Eye (tissue), 1 donor: ENCODE data around the gene ALDH8A1.

ENCODE experiments used
- DNase-seq: peaks from one replicate; pipeline ENCODE4 v3.0.0-alpha.2; 2015

ALDH8A1 gene

GRCh38 chr6:134950482-134950881, 581 bp upstream of the ALDH8A1 start:
- no peak for DNase-seq

DNA sequence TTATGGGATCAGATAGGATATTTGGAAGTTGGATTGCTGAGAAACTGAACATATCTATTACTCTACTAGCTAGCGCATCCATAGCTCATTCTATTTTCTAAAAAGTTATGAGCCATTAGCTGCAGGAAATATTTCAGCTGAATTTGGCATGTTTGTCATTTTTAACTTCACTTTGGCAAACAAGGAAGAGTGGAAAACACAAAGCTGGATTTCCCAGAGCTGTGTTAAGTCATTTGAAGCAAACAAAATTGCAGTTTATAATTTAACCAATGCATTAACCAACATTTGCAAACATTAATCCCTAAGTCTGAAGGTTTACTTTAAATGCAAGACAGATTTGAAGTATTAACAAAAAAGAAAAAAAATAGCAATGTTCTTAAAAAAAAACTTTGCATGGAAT, 1.2 kb downstream of the ALDH8A1 start:
- DNase-seq = no peak

DNA sequence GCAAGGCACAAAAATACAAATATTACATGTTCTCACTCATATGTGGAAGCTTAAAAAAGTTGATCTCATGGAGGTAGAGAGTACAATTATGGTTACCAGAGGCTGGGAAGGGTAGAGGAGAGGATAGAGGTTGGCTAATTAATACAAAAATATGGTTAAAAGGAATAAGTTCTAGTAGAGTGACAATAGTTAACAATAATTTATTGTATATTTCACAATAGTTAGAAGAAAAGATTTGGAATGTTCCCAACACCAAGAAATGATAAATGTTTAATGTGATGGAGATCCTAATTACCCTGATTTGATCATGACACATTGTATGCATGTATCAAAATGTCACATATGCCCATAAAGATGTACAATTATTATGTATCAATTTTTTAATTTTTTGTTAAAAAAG, 1.8 kb downstream of the ALDH8A1 start:
- DNase-seq = no peak

GRCh38 chr6:134945045-134945444, 4.9 kb downstream of the ALDH8A1 start:
- DNase-seq = no peak

- DNase-seq = no peak
These were observed 6.3 kb downstream of the ALDH8A1 start for GRCh38 chr6:134943522-134944111.

- no peak for DNase-seq
These were observed 11.0 kb downstream of the ALDH8A1 start for GRCh38 chr6:134938896-134939295.

- no peak for DNase-seq
These were observed 12.5 kb downstream of the ALDH8A1 start for GRCh38 chr6:134937426-134937825.

DNA sequence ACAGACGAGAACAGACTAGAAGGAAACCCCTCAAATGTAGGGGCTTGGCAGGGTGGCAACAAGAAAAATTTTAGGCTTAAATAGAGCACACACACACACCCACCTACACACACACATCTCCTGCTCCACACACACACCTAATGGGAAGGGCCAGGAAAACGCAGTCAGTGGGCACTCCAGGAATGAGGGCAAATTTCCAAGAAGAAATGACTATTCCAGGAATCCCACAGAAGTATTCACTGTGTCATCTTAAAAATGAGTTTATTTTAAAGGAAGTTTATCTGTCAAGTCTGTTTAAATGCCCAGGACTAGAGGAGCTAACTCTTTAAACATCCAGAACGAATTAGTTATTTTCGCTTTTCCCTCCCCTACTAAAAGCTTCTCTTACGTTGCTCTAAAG, 13.0 kb downstream of the ALDH8A1 start:
- no peak for DNase-seq

DNA sequence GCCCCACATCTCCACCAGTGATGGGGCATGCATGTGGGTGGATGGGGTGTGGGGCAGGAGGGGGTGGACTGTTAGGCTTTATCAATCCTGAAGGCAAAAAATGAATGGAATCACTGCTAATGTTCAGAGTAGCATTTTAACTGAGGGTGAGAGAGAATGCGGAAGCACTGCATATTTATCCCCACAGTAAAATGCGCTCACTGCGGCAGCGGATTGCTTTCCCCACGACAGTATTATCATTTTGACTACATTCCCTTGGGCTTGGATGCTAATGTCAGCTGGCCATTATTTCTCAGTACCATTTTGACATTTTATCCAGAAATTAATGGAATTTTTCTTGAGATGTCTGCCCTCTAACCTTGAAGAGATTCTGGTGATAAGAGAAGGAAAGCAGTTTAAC, 13.4 kb downstream of the ALDH8A1 start:
- no peak for DNase-seq

GRCh38 chr6:134934793-134935485, 15.0 kb downstream of the ALDH8A1 start:
- no peak for DNase-seq

GRCh38 chr6:134932535-134933470, 17.1 kb downstream of the ALDH8A1 start:
- DNase-seq = no peak

DNA sequence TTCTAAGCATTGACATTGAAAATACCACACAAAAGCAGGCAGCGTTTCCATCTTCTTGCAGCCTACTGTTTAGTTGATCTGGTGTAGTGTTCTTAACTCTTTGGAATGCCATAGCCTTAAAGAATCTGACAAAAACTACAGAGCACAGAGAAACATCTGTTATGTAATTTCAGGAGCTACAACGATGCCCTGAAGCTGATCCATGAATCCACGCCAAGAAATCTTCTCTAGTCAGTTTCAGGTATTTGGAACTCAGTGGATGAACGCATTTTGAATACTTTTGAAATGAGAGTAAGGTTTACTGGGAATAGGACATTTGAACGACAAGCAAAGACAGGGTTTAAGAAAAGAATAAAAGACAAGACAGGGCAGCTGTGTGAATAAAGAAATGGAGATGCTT, 17.8 kb downstream of the ALDH8A1 start:
- DNase-seq = no peak

GRCh38 chr6:134930463-134930862, 19.4 kb downstream of the ALDH8A1 start:
- DNase-seq = no peak

GRCh38 chr6:134928151-134928900, 21.6 kb downstream of the ALDH8A1 start:
- no peak for DNase-seq

- DNase-seq = no peak
These were observed 24.1 kb downstream of the ALDH8A1 start for GRCh38 chr6:134925800-134926199.

DNA sequence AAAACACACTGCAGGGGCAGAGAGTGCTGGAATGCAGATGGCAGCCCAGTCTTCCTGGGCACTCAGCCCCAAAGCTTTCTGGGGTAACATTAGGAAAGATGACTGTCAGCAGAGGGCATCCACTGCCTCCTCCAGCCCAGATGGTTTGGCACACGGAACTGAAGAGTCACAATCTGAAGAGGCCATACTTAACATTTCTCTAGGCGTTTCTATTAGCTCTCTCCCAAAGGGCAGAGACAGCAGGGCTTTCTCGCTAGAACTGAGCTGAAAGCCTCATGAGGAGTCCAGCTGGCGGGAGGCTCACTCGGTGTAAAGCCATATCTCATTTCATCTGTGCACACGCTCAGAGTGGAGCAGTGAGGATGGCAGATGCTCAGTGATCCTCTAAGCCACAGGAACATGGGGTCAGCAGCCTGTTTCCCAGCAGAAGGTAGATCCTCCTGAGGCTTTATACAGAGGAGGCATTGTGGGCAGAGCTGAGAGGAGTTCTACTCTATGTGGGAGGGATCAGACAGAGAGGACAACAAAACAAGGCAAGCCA, 28.1 kb downstream of the ALDH8A1 start:
- DNase-seq = peak; percentile 30

DNA sequence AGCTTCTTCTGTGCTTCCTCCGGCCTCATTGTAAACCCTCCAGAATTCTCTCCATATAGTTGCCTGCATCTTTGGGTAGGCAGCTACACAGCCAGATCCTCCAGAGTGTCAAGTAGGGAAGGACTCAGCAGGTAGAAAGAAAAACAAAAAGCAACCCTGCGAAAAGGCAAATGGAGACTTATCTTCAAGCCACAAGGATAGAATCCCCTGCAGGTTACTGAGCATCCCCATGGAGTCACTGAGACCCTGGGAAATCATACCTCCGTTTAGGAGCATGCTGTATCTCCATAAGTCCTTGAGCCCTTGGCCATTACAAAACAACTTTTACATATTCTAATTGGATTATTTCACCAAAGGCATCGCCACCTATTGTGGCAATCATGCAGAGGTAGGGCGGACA, 28.6 kb downstream of the ALDH8A1 start:
- no peak for DNase-seq

DNA sequence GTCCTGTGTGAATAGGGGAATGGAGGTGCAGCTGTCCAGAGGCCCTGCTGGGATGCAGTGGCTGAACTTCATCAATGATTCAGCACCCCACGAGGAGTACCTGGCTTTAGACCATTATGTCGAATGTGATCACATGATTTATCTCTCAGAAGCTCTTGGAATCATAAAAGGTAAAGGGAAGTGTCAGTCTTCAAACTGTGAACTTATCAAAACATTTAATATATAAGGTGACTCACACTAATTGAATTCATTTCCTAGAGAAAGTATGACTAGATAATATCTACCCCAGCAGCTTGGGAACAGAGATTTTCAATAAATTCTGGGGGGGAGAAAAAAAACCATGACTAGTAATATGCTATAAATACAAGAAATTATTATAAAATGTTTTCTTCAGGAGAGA, 29.5 kb downstream of the ALDH8A1 start:
- DNase-seq = no peak

DNA sequence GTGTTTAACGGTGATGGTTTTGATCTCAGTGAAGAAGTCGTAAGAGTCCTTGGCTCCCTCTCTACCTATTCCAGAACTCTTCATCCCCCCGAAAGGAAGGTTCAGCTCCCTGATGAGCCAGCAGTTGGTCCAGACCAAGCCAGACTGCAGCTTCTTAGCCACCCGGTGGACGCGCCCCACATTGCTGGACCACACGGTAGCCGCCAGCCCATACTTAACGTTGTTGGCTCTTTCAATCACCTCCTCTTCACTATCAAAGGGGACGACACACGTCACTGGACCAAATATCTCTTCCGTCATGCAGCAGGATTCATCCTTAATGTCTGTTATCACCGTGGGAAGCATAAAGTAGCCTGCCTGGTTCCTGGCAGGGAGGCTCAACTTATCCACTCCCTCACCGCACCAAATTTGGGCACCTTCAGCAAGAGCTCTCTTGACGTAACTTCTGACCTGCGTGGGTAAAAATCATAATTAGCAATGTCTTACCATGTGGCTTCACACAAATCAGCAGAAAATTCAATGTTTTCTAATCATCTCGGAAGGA, 31.4 kb downstream of the ALDH8A1 start:
- no peak for DNase-seq

DNA sequence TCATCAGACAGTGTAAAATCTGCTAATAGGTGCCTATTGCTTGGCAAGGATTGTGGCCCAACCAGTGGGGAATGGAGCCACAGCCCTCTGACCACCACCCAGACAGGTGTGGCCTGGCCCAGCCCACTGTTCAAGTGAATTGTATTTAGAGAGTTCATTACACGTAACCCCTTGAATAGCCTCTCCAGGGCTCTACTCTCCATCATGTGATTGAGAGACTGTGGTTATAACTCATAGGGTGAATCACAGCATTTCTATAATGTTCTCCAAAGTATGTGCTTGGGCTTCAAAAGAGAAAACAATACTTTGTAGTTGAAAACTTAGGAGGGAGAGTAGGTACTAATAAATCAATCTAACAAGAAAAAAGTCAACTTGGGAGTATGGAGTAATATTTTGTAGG, 38.4 kb downstream of the ALDH8A1 start:
- DNase-seq = no peak

GRCh38 chr6:134910593-134910935, 39.3 kb downstream of the ALDH8A1 start:
- no peak for DNase-seq
